Measurements from ENCODE around the gene ADGRD1.
A peak's percentile ranks its signal among the peaks of the same experiment; 100 is the strongest.

The ADGRD1 gene

GRCh38 chr12:131007031-131007739 lies 53.5 kb downstream of the ADGRD1 start:
- no peak for DNase-seq (ENCODE audit: low spot score)

DNA sequence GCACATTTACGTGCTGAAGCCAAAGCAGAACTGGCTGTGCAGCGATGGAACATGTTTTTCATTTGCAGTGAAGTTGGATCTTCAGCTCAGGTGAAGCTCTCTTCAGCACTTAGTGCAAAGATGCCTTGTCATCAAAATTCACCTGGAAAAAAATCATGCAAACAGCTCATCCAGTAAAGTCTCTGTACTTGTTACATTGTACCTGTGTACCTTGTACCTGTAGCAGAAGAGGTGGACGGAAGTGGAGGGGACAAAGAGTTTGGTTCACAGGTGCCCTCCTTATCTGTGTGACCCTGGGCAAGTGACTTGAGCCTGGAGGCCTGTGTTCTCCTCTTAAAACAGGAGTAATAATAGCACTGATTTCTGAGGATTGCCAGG lies 54.0 kb downstream of the ADGRD1 start:
- DNase-seq (ENCODE audit: low spot score) = no peak

- DNase-seq (ENCODE audit: low spot score) = no peak
Measured at GRCh38 chr12:131008131-131008912, 54.6 kb downstream of the ADGRD1 start.

DNA sequence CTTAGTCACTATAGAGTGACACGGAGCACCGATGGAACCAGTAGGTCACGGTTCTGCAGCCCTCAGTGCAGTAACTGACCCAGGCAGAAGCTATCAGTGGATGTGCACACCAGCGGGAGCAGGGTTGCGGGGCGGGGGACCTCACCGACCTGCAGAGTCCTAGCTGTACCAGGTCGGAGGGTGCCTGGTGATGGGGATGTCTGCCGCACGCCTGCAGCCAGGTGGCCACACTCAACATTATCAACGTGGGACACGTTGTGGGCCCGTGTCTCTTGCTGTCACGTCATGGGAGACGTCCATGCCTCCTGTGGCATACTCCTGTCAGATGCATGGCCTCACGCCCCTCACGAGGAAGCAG lies 55.2 kb downstream of the ADGRD1 start:
- DNase-seq (ENCODE audit: low spot score) = no peak

- DNase-seq (ENCODE audit: low spot score) = no peak
Measured at GRCh38 chr12:131009595-131010395, 56.1 kb downstream of the ADGRD1 start.

DNA sequence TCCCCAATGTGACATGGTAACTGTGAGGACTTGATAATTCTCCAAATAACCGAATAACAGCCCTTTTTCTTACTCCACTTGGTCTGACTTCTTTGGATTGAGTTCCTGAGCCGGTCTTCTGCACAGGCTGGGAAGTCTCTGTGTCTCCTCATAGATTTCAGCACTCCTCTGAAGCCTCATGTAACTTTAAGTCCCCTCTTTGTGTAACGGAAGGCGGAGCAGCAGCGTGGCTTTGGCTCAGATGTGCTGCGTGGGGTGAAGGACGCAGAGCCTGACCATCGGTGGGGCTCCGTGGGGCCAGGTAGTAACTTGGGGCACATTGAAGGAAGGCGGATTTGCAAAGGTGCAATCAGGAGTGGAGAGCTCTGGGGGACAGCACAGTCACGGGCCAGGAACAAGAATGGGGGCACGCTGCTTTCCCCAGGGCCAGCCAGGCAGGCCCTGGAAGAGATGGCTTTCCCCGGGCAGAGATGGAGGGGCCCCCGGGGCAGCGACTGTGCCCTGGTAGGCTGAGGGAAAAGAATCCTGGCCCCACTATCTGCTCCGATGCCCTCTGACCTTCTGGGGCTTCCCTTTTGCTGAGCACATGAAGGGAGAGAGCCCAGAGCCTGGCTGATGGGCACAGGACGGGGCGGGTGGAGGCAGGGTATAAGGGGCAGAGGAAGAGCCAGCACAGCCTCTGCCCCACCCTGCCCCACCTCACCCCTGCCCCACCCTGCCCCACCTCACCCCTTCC lies 56.9 kb downstream of the ADGRD1 start:
- no peak for DNase-seq (ENCODE audit: low spot score)

DNA sequence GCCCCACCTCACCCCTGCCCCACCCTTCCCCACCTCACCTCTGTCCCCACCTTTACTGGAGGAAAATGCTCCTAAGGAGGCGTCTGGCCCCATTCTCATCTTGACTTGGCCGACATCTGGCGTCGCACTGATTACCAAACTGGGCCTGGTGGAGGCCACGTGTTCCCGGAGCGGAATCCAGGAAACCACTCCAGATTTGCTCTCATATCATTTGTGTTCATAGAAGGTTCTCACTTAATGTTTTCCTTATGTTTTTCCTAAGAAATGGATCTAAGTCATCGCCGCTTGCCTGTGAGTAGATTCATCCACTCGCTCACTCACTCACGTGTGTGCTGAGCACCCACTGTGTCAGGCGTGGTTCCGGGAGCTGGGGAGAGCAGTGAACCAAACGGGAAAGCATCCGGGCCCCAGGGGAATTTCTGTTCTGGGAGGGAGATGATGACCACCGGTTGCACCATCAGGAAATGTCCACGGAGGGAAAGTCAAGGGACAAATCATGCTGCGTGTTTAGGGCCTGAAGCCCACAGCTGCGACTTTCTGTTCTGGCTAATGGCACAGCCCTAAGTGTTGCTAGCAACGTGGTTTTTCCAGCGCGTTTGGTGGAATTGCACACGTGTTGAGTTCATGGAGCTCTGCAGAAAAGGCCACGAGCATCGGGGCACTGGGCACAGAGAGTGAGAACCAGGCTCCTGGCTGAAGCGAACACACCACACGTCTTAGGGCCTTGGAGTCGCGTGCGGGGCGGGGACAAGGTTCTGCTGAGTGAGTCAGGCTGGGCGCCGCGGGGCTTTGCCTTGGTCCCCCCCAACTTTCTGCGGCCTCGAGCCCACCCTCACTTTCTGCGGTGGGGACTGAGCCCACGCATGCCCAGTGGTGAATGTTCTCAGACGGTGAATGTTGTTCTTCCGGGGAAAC lies 57.7 kb downstream of the ADGRD1 start:
- DNase-seq (ENCODE audit: low spot score) = peak; percentile 73

GRCh38 chr12:131012279-131013069 lies 58.8 kb downstream of the ADGRD1 start:
- no peak for DNase-seq (ENCODE audit: low spot score)

GRCh38 chr12:131013118-131013517 lies 59.4 kb downstream of the ADGRD1 start:
- DNase-seq (ENCODE audit: low spot score) = no peak

- no peak for DNase-seq (ENCODE audit: low spot score)
Measured at GRCh38 chr12:131014343-131014742, 60.6 kb downstream of the ADGRD1 start.

DNA sequence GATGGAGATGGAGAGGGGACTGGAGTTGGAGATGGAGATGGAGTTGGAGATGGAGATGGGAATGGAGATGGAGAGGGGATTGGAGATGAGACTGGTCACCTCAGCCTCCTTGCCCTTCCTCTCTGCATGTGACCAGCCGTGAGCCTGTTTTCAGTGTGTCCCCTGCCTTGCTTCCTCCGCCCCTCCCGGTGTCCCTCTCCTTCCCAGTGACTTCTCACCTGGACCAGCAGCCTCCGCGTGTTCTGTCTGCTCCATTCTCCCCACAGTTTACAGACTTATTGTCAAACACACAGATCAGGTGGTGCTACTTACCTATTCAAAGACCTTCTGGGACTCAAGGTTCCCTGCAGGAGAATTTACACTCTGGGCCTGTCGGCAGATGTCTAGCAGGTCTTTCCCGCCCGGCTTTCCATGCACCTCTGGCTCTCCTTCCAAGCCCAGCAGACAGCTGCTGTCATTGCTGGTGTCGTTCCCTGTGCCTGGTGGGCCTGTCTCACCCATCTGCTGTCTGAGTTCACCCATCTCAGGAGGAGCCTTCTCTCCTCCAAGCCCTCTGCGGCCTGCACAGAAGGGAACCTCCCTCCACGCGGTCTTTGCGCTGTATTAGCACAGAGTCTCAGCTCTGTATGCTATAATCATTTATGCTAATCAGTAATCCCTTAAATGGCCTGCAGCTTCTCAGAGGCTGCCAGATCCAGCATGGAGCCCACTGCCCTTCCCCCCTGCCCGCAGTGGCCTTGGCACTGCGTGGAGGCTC lies 62.1 kb downstream of the ADGRD1 start:
- DNase-seq (ENCODE audit: low spot score) = no peak

GRCh38 chr12:131017477-131017991 lies 63.8 kb downstream of the ADGRD1 start:
- no peak for DNase-seq (ENCODE audit: low spot score)

DNA sequence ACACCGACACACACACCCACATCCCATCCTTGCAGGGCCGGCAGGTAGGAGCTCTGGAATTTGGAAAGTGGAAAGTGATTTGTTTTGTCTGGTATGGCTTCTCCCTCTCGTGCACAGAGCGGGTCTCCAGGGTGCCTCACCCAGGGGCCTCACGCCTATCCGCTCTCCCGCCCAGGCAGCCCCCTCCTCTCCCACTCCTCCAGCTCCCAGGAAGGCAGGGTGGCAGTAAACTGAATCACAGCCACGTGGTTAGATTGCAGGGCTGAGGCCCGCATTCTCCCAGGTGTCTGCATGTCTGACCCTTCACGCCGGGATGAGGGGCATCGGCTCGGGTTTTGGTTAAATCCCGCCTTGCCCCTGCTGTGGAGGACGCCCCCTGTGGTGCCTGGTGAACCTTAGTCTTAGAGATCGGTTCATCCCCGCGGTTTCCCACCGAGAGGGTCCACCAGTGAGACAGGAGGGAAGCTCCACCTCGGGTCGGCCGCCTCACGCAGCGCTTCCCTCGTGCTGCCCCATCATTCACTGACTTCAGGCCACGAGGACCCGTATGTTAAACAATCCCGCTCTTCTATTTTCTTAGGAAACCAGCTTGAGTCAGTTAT lies 64.4 kb downstream of the ADGRD1 start:
- DNase-seq (ENCODE audit: low spot score) = no peak

DNA sequence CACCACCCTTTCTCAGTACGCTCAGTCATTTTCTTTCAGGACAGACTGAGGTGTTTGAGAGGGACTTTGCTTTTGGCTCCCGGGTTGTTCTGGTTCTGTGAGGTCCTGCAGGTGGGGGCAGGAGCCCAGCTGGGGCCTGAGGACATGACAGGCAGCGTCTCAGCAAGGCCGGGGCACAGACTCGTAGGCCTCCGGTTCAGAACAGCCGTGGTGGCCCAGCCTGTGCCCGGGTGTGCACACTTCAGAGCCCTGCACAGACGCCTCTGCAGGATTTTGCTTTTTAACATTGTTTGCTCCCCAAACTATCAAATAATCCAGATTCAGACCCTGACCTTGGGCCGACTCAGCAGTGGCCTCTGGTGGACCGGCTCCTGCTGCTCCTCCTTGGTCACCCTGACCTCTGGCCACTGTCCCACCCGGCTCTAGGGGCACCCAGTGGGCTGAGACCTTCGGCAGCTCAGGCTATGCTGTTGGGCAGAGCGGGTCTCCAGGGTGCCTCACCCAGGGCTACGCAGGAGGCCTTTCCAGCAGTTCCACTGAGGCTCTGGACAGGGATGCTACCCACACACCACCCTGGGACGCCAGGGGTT lies 65.2 kb downstream of the ADGRD1 start:
- no peak for DNase-seq (ENCODE audit: low spot score)

GRCh38 chr12:131020326-131021153 lies 66.8 kb downstream of the ADGRD1 start:
- no peak for DNase-seq (ENCODE audit: low spot score)

DNA sequence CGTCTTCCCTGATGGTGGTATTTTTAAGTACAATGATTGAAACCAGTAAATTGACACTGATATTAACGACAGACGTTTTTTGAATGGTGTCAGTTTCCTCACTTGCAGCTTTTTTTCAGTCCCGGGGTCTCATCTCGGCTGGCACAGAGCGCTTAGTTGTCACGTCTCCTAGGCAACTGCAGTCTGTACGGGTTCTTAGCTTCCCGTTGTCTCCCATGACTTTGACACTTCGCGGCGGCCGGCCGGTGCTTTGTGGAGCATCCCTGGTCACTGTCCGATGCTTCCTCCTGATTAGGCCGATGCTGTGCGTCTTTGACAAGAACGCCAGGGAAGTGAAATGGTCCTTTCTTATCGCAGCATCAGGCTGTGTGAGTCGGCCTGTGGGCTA lies 67.4 kb downstream of the ADGRD1 start:
- no peak for DNase-seq (ENCODE audit: low spot score)

DNA sequence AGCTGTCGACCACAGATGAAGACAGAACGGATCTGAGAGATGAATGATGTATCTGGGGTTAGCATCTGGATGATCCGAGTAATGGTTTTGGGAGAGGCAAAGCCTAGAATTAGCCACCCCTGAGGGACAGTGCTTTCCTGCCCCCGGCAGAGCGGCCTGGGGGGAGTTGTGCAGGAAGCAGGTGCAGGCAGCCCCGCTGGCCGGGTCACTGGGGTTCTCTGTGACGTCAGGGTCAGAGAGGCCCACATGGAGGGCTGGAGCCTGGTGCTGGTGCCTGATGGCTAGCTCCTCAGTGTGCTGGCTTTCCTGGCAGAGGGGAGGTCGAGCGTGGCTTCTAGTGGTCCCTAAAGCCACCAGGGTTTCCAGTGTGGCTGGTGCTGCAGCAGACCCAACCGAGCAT lies 70.3 kb downstream of the ADGRD1 start:
- no peak for DNase-seq (ENCODE audit: low spot score)

GRCh38 chr12:131024721-131025120 lies 71.0 kb downstream of the ADGRD1 start:
- DNase-seq (ENCODE audit: low spot score) = no peak

Data from GM03348 (cell line).